Neural crest cell (in vitro differentiated cells): ENCODE measurements around the gene OR5K4. TPM values are rescaled to one million over a fixed set of nuclear protein-coding genes. Genes with fewer than 3 reads are reported as not detected.
"Not testable (repeated sequence)": the region's sequence is repeated elsewhere in the genome, so short reads cannot be mapped to it uniquely, and the experiment has no call there.

ENCODE experiments used
- DNase-seq: peaks from one replicate; pipeline ENCODE4 v3.0.0; 2021; ENCODE audit warnings: low read depth, mixed read lengths, low spot score
- H3K27ac Mint-ChIP-seq: one replicate; pipeline ENCODE4 v1.8.0; 2021; ENCODE audit warnings: mild to moderate bottlenecking, mixed read lengths; ENCODE audit not compliant: unreplicated experiment
- H3K27me3 Mint-ChIP-seq: 2 replicates; pipeline ENCODE4 v1.8.0; 2021; ENCODE audit warnings: low read depth, mild to moderate bottlenecking, mixed read lengths
- H3K36me3 Mint-ChIP-seq: 2 replicates; pipeline ENCODE4 v1.8.0; 2021; ENCODE audit warnings: low read depth, mild to moderate bottlenecking, mixed read lengths
- H3K4me1 Mint-ChIP-seq: 2 replicates; pipeline ENCODE4 v1.8.0; 2021; ENCODE audit warnings: mixed read lengths
- H3K4me3 Mint-ChIP-seq: one replicate; pipeline ENCODE4 v1.8.0; 2021; ENCODE audit warnings: mild to moderate bottlenecking, mixed read lengths
- H3K9me3 Mint-ChIP-seq: 2 replicates; pipeline ENCODE4 v1.8.0; 2021; ENCODE audit warnings: mixed read lengths
- total RNA-seq: library from RNA; stranded (reverse); gene quantifications from 2 replicates; pipeline ENCODE4 v1.2.1, GENCODE V29; 2021
- TF ChIP-seq, protein P1 (sequence below): fragments of 200-600 bp; sonication (generic); conservative IDR thresholded peaks from 2 replicates; pipeline ENCODE4 v1.5.0; 2021; ENCODE audit warnings: antibody characterized with exemption, mild to moderate bottlenecking

Gene OR5K4
- total RNA-seq, 1 donor from 2014 or later = not detected

DNA sequence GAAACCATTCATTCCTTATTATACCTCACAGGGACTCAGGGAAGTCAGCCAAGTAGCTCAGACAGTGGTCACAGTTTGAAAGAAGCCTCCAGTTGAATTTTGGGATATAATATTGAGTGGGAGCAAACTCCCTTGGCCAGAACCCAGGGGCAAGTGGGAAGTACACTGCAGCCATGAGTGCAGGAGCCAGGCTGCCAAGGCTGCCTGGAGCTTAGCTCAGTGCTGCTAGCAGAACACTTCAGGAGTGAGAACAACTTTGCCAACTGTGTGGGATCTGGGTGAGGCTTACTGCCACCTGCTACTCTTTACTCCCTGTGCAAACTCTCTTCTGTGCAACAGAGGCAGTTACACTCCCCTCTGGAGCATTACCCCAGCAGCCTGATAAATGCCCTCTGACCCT is 41.4 kb downstream of the OR5K4 start:
- Mint-ChIP-seq H3K36me3 (no peaks in the 10 kb centered on the region), H3K27ac (no peak overlapping the region), H3K4me3 (no peak overlapping the region), H3K9me3 (peaks cover 6% of the 10 kb centered on the region), H3K4me1 (no peaks in the 10 kb centered on the region), H3K27me3 (peaks cover 8% of the 10 kb centered on the region)
- TF ChIP-seq, protein P1, sequence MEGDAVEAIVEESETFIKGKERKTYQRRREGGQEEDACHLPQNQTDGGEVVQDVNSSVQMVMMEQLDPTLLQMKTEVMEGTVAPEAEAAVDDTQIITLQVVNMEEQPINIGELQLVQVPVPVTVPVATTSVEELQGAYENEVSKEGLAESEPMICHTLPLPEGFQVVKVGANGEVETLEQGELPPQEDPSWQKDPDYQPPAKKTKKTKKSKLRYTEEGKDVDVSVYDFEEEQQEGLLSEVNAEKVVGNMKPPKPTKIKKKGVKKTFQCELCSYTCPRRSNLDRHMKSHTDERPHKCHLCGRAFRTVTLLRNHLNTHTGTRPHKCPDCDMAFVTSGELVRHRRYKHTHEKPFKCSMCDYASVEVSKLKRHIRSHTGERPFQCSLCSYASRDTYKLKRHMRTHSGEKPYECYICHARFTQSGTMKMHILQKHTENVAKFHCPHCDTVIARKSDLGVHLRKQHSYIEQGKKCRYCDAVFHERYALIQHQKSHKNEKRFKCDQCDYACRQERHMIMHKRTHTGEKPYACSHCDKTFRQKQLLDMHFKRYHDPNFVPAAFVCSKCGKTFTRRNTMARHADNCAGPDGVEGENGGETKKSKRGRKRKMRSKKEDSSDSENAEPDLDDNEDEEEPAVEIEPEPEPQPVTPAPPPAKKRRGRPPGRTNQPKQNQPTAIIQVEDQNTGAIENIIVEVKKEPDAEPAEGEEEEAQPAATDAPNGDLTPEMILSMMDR = no peak
- DNase-seq = no peak

DNA sequence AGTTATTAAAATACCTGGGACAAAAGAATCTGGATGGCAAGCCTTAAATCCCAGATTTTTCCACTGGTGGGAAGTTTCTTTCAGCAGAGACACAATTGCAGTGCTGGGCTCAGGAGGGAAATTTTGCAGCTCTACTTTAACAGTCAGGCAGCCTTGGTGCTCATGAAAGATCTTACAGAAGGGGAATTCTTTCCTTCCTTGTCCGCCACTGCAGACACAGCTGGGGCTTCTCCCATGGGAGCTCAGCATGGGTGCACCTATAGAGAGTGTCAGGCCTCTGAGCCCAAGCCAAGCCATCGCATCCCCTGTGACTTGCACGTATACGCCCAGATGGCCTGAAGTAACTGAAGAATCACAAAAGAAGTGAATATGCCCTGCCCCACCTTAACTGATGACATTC is 42.8 kb downstream of the OR5K4 start:
- H3K4me1 Mint-ChIP-seq, H3K4me3 Mint-ChIP-seq, H3K27ac Mint-ChIP-seq, DNase-seq, H3K9me3 Mint-ChIP-seq, H3K36me3 Mint-ChIP-seq: not testable (repeated sequence)
- peaks cover 11% of the 10 kb centered on the region for H3K27me3 Mint-ChIP-seq

DNA sequence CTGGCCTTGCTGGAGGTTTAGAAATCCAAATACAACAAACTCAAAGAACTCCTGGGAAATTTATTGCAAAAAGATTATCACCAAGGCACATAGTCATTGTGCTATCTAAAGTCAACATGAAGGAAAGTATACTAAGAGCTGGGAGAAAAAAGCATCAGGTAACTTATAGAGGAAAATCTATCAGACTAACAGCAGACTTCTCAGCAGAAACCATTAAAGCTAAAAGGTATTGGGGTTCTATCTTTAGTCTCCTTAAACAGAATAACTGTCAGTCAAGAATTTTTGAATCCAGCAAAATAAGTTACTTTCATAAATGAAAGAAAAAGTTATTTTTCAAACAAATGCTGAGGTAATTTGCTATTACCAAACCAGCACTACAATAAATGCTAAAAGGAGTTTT is 44.9 kb downstream of the OR5K4 start:
- H3K4me3 Mint-ChIP-seq = no peak overlapping the region
- no peak overlapping the region for H3K27ac Mint-ChIP-seq
- DNase-seq = no peak
- TF ChIP-seq, protein P1 = no peak
- H3K9me3 Mint-ChIP-seq = peaks cover 10% of the 10 kb centered on the region
- no peaks in the 10 kb centered on the region for H3K4me1 Mint-ChIP-seq
- H3K27me3 Mint-ChIP-seq = peaks cover 12% of the 10 kb centered on the region
- H3K36me3 Mint-ChIP-seq = peaks cover 3% of the 10 kb centered on the region

DNA sequence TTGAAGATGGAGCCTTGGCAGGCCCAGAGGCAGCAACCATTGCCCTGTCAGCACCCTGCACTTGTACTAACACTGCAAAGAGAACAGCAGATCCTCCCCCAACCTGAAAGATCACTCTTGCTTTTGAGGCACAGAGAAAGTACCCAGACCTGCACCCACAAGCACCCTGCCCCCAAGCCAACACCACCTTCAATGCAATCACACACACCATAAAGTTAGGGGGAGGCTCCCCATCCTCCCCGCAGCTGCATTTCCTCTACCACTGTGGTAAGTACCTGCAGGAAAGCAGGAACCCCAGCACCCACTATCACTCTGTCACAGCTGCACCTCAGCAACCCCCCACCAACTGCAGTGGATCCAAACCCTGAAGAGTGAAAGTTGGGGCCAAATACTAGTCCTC is 48.9 kb downstream of the OR5K4 start:
- Mint-ChIP-seq H3K4me1 (no peaks in the 10 kb centered on the region), H3K4me3 (no peak overlapping the region), H3K27ac (no peak overlapping the region), H3K36me3 (peaks cover 3% of the 10 kb centered on the region), H3K27me3 (peaks cover 4% of the 10 kb centered on the region), H3K9me3 (peaks cover 19% of the 10 kb centered on the region)
- DNase-seq = no peak
- TF ChIP-seq, protein P1 = no peak

DNA sequence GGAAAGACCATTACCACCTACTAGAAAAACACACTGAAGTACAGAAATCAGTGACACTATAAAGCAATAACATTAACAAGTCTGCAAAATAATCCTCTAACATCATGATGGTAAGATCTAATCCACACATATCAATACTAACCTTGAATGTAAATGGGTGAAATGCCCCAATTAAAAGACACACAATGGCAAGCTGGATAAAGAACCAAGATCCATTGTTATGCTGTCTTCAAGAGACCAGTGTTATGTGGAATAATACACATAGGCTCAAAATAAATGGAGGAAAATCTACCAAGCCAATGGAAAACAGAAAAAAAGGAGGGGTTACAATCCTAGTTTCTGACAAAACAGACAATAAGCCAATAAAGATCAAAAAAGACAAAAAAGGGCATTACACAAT is 50.4 kb downstream of the OR5K4 start:
- Mint-ChIP-seq H3K36me3 (peaks cover 3% of the 10 kb centered on the region), H3K27me3 (peaks cover 4% of the 10 kb centered on the region), H3K4me3 (no peak overlapping the region), H3K27ac (no peak overlapping the region), H3K4me1 (no peaks in the 10 kb centered on the region), H3K9me3 (peaks cover 13% of the 10 kb centered on the region)
- no peak for DNase-seq
- TF ChIP-seq, protein P1 = no peak

Other genes with a start within 250 kb of the OR5K4 start
- not detected in 2 replicates for gene OR5H1, start 223.1 kb upstream of the OR5K4 start, total RNA-seq
- not detected in 2 replicates for gene OR5H14, start 206.4 kb upstream of the OR5K4 start, total RNA-seq
- not detected in 2 replicates for gene OR5H15, start 187.2 kb upstream of the OR5K4 start, total RNA-seq
- not detected in 2 replicates for gene OR5H6, start 89.6 kb upstream of the OR5K4 start, total RNA-seq
- not detected in 2 replicates for gene OR5H2, start 71.3 kb upstream of the OR5K4 start, total RNA-seq
- gene OR5K3, start 36.8 kb downstream of the OR5K4 start, total RNA-seq = not detected in 2 replicates
- not detected in 2 replicates for gene OR5K1, start 109.3 kb downstream of the OR5K4 start, total RNA-seq
- not detected in 2 replicates for gene OR5K2, start 143.8 kb downstream of the OR5K4 start, total RNA-seq
- 93.5 and 102 TPM in 2 replicates for gene CLDND1, start 169.0 kb downstream of the OR5K4 start, total RNA-seq
- not detected in 2 replicates for gene GPR15, start 178.1 kb downstream of the OR5K4 start, total RNA-seq
- gene CPOX, start 239.8 kb downstream of the OR5K4 start, total RNA-seq = 28.1 and 29.8 TPM in 2 replicates